ENCODE data around the gene FAM240A. TPM values are rescaled to one million over a fixed set of nuclear protein-coding genes. Genes with fewer than 3 reads are reported as not detected.

The FAM240A gene
- total RNA-seq, 1 experiment from 2014 or later: not detected

DNA sequence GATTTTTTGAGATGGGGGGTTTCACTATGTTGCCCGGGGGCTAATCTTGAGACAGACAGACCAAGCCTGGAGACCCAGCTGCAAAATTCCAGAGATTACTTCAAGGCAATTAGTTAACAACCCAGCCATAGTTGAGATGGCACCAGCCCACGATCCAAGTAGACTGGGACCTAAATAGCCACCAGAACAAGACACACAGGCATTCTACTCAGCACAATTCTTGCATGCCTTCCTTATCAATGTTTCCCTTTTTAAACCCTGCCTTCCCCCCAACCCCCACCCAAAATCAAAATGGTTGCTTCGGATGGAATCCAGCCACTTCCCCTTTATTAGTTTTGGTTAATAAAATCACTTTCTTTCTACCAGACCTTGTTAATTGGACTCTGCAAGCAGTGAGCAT lies 28.6 kb downstream of the FAM240A start:
- H3K27me3 Mint-ChIP-seq (ENCODE audit: unreplicated experiment): peaks cover 38% of the 10 kb centered on the region
- H3K4me3 Mint-ChIP-seq (ENCODE audit: low read depth, unreplicated experiment): no peak overlapping the region
- no peak for TF ChIP-seq CTCF (IDR thresholded peaks at IDR 0.05; ENCODE audit: unreplicated experiment)
- no TSS peak for BruUV-seq (replicated peaks)
- H3K9me3 Mint-ChIP-seq (ENCODE audit: low read depth, unreplicated experiment): peaks cover 2% of the 10 kb centered on the region
- no peak for DNase-seq
- no peaks in the 10 kb centered on the region for H3K4me1 Mint-ChIP-seq (ENCODE audit: low read depth, unreplicated experiment)
- no peak overlapping the region for H3K27ac Mint-ChIP-seq (ENCODE audit: unreplicated experiment)
- CTCF ChIA-PET: no interaction called here
- peaks cover 5% of the 10 kb centered on the region for H3K36me3 Mint-ChIP-seq (ENCODE audit: insufficient read depth, unreplicated experiment)
- intact Hi-C loops (cut with micrococcal nuclease; ENCODE audit: unreplicated experiment): no loop called here

GRCh38 chr3:46642971-46643370 lies 30.6 kb downstream of the FAM240A start:
- Mint-ChIP-seq H3K36me3 (ENCODE audit: insufficient read depth, unreplicated experiment) (peaks cover 5% of the 10 kb centered on the region), H3K27ac (ENCODE audit: unreplicated experiment) (no peak overlapping the region), H3K27me3 (ENCODE audit: unreplicated experiment) (peaks cover 48% of the 10 kb centered on the region), H3K4me3 (ENCODE audit: low read depth, unreplicated experiment) (no peak overlapping the region), H3K4me1 (ENCODE audit: low read depth, unreplicated experiment) (no peaks in the 10 kb centered on the region), H3K9me3 (ENCODE audit: low read depth, unreplicated experiment) (peaks cover 2% of the 10 kb centered on the region)
- no TSS peak for BruUV-seq (replicated peaks)
- intact Hi-C loops (cut with micrococcal nuclease; ENCODE audit: unreplicated experiment): no loop called here
- CTCF ChIA-PET: no interaction called here
- no peak for TF ChIP-seq CTCF (IDR thresholded peaks at IDR 0.05; ENCODE audit: unreplicated experiment)
- DNase-seq: no peak

- peaks cover 48% of the 10 kb centered on the region for H3K27me3 Mint-ChIP-seq (ENCODE audit: unreplicated experiment)
- BruUV-seq (replicated peaks): no TSS peak
- peaks cover 5% of the 10 kb centered on the region for H3K36me3 Mint-ChIP-seq (ENCODE audit: insufficient read depth, unreplicated experiment)
- no peak overlapping the region for H3K4me3 Mint-ChIP-seq (ENCODE audit: low read depth, unreplicated experiment)
- CTCF ChIA-PET: interaction anchor here (1.1 kb wide), 1 partner anchor 10 kb away, joined by 3 read pairs; no protein-coding TSS in a partner anchor
- no peaks in the 10 kb centered on the region for H3K4me1 Mint-ChIP-seq (ENCODE audit: low read depth, unreplicated experiment)
- DNase-seq: no peak
- no peak overlapping the region for H3K27ac Mint-ChIP-seq (ENCODE audit: unreplicated experiment)
- peaks cover 2% of the 10 kb centered on the region for H3K9me3 Mint-ChIP-seq (ENCODE audit: low read depth, unreplicated experiment)
- TF ChIP-seq CTCF (IDR thresholded peaks at IDR 0.05; ENCODE audit: unreplicated experiment): no peak
- intact Hi-C loops (cut with micrococcal nuclease; ENCODE audit: unreplicated experiment): no loop called here
Measured at GRCh38 chr3:46643701-46644100, 31.4 kb downstream of the FAM240A start.

GRCh38 chr3:46646700-46647099 lies 34.4 kb downstream of the FAM240A start:
- Mint-ChIP-seq H3K4me3 (ENCODE audit: low read depth, unreplicated experiment) (no peak overlapping the region), H3K9me3 (ENCODE audit: low read depth, unreplicated experiment) (no peaks in the 10 kb centered on the region), H3K27ac (ENCODE audit: unreplicated experiment) (no peak overlapping the region), H3K27me3 (ENCODE audit: unreplicated experiment) (peaks cover 30% of the 10 kb centered on the region), H3K4me1 (ENCODE audit: low read depth, unreplicated experiment) (no peaks in the 10 kb centered on the region), H3K36me3 (ENCODE audit: insufficient read depth, unreplicated experiment) (no peaks in the 10 kb centered on the region)
- BruUV-seq (replicated peaks): no TSS peak
- DNase-seq: no peak
- CTCF ChIA-PET: no interaction called here
- intact Hi-C loops (cut with micrococcal nuclease; ENCODE audit: unreplicated experiment): no loop called here
- TF ChIP-seq CTCF (IDR thresholded peaks at IDR 0.05; ENCODE audit: unreplicated experiment): no peak

Data from Calu3 (cell line).